ENCODE results near the gene CCDC81. TPM values are rescaled to one million over a fixed set of nuclear protein-coding genes. Genes with fewer than 3 reads are reported as not detected.

CCDC81 gene
- total and polyA plus RNA-seq, 2 of the 4 experiments (the other 2 are of a cell fraction): 3.1 to 6.5 TPM

DNA sequence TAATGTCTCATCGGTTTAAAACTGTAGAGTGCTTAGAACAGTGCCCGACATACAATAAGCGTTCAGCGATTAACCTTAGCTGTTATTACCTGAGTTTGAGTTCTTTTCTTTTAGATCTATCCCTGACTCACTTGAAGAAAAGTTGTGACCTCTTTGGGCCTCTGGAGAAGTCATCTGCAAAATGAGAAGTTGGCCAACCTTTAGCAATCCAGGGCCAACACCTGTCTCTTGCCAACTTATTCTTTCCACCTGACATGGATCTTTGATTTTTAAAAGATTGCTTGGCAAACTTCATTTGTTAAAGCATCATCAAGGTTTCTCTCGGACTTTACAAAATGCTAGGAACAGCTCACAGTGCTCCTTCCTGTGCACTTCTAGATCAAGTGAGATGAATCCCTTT, 89.3 kb downstream of the CCDC81 start:
- ATAC-seq (ENCODE audit: low read depth): no peak
- no peak overlapping the region for H2AK9ac ChIP-seq (replicated peaks; ENCODE audit: low read depth, low read length, poor library complexity)
- in situ Hi-C loops (cut with MboI; ENCODE audit: low sequenced_read_pairs): no loop called here
- H2BK15ac ChIP-seq (ENCODE audit: low read depth, low read length): peak overlapping the region; percentile 59; the same call in 1 of the 3 replicates
- H3K4me1 ChIP-seq (ENCODE audit: control insufficient read depth, insufficient read depth, low read length): peaks cover 15% of the 10 kb centered on the region
- H3K27me3 ChIP-seq (ENCODE audit: control insufficient read depth, insufficient read depth, low read length): no peaks in the 10 kb centered on the region
- H2AK5ac ChIP-seq (ENCODE audit: low read depth, low read length): no peak overlapping the region
- no peak overlapping the region for H3K23ac ChIP-seq (ENCODE audit: low read depth, low read length)
- no peaks in the 10 kb centered on the region for H4K20me1 ChIP-seq (ENCODE audit: insufficient read depth, low read length)
- no peak for DNase-seq
- no peak overlapping the region for H3K4ac ChIP-seq (ENCODE audit: low read depth, low read length)
- H3K27ac ChIP-seq (ENCODE audit: insufficient read depth, low read length): no peak overlapping the region
- H3K9me3 ChIP-seq (ENCODE audit: control insufficient read depth, insufficient read depth, low read length): no peaks in the 10 kb centered on the region
- no peak overlapping the region for H3K9ac ChIP-seq (ENCODE audit: low read depth, low read length)
- ChIA-PET CTCF (no interaction called here), POLR2A (ENCODE audit: unreplicated experiment) (no interaction called here)
- dilution Hi-C loops (cut with HindIII; ENCODE audit: low sequenced_read_pairs, unreplicated experiment): no loop called here
- no peak overlapping the region for H3K14ac ChIP-seq (replicated peaks; ENCODE audit: low read depth, low read length)
- intact Hi-C loops (cut with micrococcal nuclease): loop anchor here (5.0 kb wide), 1 partner anchor 53 kb away; no protein-coding TSS in a partner anchor
- no peak overlapping the region for H3K56ac ChIP-seq (ENCODE audit: extremely low read depth, insufficient read depth, low read length)
- H2BK20ac ChIP-seq (ENCODE audit: low read depth, low read length): peak overlapping the region; percentile 26; the same call in 1 of the 2 replicates
- no peak overlapping the region for H3K4me2 ChIP-seq (ENCODE audit: low read depth, low read length)
- TF ChIP-seq BHLHE40 (IDR thresholded peaks at IDR 0.05; ENCODE audit: low read depth, low read length): no peak
- no peak for TF ChIP-seq RCOR1 (IDR thresholded peaks at IDR 0.05; ENCODE audit: insufficient replicate concordance, low read length)
- no peak for TF ChIP-seq MAFK (IDR thresholded peaks at IDR 0.05; ENCODE audit: low read depth, low read length)
- TF ChIP-seq NFE2L2 (IDR thresholded peaks at IDR 0.05; ENCODE audit: low read depth, low read length): no peak
- TF ChIP-seq, protein P1, sequence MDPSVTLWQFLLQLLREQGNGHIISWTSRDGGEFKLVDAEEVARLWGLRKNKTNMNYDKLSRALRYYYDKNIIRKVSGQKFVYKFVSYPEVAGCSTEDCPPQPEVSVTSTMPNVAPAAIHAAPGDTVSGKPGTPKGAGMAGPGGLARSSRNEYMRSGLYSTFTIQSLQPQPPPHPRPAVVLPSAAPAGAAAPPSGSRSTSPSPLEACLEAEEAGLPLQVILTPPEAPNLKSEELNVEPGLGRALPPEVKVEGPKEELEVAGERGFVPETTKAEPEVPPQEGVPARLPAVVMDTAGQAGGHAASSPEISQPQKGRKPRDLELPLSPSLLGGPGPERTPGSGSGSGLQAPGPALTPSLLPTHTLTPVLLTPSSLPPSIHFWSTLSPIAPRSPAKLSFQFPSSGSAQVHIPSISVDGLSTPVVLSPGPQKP (IDR thresholded peaks at IDR 0.05; ENCODE audit: borderline replicate concordance, low read depth, low read length): no peak
- no peak for TF ChIP-seq RAD21 (IDR thresholded peaks at IDR 0.05; ENCODE audit: low read length)
- no peak for TF ChIP-seq RFX5 (IDR thresholded peaks at IDR 0.05; ENCODE audit: low read depth, low read length)
- TF ChIP-seq, protein P2, sequence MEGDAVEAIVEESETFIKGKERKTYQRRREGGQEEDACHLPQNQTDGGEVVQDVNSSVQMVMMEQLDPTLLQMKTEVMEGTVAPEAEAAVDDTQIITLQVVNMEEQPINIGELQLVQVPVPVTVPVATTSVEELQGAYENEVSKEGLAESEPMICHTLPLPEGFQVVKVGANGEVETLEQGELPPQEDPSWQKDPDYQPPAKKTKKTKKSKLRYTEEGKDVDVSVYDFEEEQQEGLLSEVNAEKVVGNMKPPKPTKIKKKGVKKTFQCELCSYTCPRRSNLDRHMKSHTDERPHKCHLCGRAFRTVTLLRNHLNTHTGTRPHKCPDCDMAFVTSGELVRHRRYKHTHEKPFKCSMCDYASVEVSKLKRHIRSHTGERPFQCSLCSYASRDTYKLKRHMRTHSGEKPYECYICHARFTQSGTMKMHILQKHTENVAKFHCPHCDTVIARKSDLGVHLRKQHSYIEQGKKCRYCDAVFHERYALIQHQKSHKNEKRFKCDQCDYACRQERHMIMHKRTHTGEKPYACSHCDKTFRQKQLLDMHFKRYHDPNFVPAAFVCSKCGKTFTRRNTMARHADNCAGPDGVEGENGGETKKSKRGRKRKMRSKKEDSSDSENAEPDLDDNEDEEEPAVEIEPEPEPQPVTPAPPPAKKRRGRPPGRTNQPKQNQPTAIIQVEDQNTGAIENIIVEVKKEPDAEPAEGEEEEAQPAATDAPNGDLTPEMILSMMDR (conservative IDR thresholded peaks at IDR 0.05; ENCODE audit: low read depth, low read length): no peak
- H3K79me1 ChIP-seq (ENCODE audit: low read depth in 1 of 2, low read length in 2 of 2): peaks cover 0 to 4% of the 10 kb centered on the region in 2 experiments; a peak in 1 of 4 replicates
- H3K9me1 ChIP-seq (ENCODE audit: insufficient read depth, low read length): peaks cover 18% of the 10 kb centered on the region
- H3K18ac ChIP-seq (ENCODE audit: low read depth, low read length): no peak overlapping the region
- H2BK5ac ChIP-seq (ENCODE audit: low read depth, low read length, poor library complexity, severe bottlenecking): no peak overlapping the region
- 100% methylated on average over 1 of the region's 5 CpGs; no CpG with 5 or more reads in 1 of the 2 experiments for WGBS, 2 experiments (ENCODE audit: extremely low coverage in 2 of 2, insufficient read length in 1 of 2)
- BruUV-seq (replicated peaks): no TSS peak
- no peak overlapping the region for H4K8ac ChIP-seq (ENCODE audit: low read depth in 2 of 2, low read length in 2 of 2)
- H2BK120ac ChIP-seq (ENCODE audit: low read depth, low read length): 0 out of 2 replicates have a peak overlapping the region, but pooled peaks have one; percentile 11
- H3K36me3 ChIP-seq (ENCODE audit: control insufficient read depth, insufficient read depth, low read length): no peaks in the 10 kb centered on the region
- H4K5ac ChIP-seq (ENCODE audit: low read depth, low read length): no peak overlapping the region
- H4K91ac ChIP-seq (ENCODE audit: insufficient read depth, low read depth, low read length): 0 out of 2 replicates have a peak overlapping the region, but pooled peaks have one; percentile 7
- H3K4me3 ChIP-seq (ENCODE audit: insufficient read depth, low read depth, low read length): no peak overlapping the region
- H2AFZ ChIP-seq (replicated peaks; ENCODE audit: low read length, poor library complexity): no peak overlapping the region
